Stimulated activated naive CD4-positive, alpha-beta T cell treated with Interleukin-2 at 50 U/mL for 16 hours (primary cell): ENCODE measurements around the gene NKX2-3.

ENCODE experiments used
- DNase-seq: peaks from one replicate; lab custom pipeline; 2025; lab: John Stamatoyannopoulos, UW

Gene NKX2-3

DNA sequence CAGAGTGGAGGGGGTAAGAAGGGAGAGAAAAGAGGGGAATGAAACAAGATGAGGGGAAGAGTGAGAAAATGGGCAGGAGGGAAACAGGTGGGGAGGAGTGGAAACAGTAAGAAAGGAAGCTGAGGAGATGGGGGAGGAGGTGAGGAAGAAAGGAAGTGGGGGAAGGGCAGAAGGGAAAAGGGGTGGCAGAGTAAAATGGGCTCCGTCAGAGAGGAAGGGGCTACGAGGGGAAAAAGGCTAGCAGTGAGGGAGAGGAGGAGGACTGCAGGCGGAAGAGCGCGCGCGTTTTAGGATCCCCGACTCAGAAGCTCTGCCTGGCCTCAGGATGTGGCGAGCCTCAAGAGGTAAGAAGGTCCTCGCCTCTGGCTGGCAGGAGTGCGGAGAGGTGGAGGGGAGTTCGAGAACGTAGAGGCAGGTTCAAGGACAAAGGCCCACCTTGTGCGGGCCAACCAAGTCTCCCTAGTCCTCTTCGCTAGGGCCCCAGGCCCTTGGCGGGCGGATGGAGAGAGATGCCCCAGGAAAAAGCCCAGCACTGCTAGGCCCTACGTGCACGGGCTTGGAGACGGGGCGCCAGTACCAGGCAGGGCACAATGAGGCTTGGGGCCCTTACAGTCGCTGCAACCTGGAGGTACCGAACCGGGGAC is 5.8 kb upstream of the NKX2-3 start:
- no peak for DNase-seq

DNA sequence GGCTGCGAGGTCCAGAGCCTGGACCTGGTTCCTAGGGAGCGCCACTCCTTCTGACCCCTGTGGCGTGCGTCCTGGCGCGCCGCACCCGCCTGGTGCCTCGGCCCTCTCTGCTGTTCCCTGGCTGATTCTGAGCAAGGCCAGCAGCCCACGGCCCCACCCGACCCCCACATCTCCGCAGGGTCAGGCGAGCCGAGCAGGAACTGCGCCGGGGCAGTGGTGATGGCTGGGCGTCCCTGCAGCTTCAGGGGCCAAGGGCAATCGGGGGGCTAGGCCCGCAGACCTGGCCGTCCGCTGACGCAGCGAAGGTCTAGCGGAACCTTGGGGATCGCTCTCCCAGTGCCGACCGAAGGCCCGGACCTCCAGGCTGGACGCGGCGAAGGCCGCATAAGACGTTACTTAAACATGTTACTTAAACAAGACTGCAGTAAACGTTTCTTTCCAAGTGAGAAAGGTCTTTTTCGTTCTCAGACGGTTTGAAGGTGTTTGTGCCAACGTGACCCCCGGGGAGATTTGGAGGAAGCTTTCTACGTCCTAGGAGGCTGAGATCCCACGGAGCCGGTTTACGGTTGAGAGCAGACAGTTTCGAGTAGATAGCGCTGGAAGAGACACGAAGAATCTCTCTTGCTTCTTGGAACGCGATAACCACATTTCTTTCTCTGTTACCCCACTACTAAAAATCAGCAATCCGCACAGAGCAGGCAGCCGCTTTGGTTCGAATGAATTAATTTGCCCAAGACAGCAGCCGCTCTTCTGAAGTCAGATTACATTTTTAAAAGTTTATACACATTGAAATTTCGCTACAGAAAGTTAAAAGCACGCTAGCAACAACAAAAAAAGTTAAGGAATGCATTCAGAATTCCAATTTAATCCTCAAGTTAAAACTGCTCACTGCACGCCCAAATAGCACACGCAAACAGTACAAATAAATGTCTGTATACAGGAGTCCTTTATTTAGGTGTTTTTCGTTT is 4.9 kb upstream of the NKX2-3 start:
- DNase-seq, result no peak

GRCh38 chr10:99528494-99529441 is 4.0 kb upstream of the NKX2-3 start:
- no peak for DNase-seq

DNA sequence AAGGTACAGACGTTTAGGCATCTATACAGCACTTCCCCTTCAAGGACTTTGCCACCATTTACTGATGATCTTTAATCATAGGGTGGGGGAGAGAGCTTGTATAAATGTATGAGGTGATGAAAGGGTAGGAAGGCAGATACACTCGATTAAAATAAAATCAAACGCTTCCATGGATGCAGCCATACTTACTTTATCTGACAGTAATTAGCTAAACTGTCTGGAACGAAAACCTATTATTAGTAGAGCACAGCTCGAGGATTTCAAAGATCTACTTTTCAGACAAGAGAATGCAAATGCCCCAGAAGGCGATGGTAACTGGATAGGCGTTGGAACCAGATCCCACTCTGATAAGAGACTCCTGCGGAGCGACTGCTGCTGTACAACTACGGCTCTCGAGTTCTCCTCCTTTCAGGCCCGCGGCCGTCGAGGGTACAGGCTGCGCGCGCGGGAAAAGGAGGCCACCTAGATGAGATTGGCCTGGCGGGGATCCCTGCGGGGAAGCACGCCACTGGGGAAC is 3.1 kb upstream of the NKX2-3 start:
- DNase-seq, result no peak

DNA sequence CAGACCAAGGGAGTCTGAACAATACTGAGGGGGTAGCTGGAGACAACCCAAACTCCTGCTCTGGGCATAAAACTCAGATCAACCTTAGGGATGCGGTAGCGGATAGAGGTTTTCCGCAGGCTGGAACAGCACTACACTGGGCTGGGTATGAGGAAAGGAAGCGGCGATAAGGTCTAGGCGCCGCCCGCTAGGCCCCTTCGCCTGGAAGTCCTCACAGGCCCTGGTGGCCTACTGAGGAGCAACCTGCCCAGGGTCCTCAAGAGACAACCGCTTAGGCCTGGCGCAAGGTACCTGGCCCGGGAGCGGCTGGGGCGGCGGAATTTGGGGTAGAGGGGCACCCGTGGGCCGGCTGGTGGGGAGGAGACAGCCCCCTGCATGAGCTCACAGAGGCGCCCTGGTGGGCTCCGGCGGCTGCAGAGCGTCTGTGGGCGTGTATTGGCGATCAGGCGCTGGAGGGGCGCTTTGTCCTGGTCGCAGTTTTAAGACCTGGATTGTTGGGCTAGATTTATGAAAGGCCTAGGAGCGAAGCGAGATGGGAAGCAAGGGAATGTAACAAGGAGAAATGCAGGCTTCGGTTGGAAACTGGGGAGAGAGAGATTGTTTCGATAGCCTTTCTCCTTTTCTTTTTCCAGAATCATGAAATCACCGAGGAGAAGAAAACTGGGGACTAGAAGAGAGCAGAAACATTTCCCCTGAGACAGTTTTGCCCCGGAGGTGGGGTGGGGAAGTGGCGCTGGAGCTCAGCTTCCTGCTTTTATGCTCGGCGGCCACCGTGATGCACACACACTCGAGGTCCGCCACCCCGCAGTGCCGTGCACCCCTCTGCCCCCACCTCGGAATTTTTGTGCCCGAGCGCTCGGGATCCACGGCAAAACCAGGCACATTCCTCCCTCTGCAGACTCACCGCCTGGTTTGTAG is 2.4 kb upstream of the NKX2-3 start:
- no peak for DNase-seq

DNA sequence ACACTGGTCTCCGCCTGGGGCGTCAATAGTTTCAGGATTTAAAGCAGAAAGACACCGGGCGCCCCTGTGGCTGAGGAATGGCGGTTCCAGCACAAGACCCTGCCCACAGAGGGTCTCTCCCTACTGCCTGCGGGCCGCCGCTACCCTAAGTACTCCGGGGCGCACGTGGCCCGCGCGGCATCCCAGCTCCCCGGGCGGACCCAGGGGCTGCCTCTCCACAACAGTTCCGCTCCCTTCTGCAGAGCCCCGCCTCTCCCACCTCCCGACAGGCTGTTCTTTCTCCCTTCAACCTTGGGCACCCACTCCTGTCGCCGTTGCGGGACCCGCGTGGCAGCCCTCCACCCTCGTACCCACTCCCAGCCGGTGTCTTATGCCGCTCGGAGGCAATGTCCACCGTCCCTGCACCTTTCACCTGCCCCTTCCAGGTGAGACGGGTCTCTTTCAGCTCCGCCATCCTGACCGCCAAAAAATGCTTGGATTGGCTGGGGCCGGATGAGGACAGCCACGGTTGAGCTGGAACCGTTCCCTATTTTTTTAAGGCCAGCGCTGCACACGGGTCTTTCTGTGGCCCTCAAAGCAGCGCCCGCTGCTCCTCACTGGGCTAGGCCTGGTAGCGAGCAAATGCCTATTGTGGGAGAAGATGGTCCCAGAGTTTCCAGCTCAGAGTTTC is 1.6 kb upstream of the NKX2-3 start:
- DNase-seq, result no peak

GRCh38 chr10:99531696-99532593 is 797 bp upstream of the NKX2-3 start:
- DNase-seq, result no peak

- no peak for DNase-seq
Measured at GRCh38 chr10:99533496-99534449, 1.0 kb downstream of the NKX2-3 start.

DNA sequence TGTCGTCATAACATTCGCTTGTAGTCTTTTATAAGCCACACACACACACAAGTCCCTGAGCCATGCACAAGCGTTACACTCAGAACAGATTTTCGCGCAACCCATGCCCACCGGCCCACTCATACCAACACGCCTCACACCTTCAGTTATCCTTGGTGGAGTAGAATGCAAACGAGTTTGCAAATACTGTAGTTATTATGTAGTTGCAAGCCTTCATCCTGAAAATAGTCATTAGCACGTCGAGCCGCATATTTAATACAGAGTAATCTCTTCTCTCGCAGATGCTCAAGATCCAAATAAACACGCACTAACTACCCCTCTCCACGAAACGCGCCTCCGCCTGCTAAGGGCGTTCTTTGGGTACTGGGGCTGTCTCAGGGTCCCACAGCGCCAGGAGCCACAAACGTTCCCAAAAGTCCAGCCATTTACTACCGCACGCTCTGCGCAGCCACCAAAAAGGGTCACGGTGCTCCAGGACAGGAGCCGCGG is 1.8 kb downstream of the NKX2-3 start:
- DNase-seq, result no peak

DNA sequence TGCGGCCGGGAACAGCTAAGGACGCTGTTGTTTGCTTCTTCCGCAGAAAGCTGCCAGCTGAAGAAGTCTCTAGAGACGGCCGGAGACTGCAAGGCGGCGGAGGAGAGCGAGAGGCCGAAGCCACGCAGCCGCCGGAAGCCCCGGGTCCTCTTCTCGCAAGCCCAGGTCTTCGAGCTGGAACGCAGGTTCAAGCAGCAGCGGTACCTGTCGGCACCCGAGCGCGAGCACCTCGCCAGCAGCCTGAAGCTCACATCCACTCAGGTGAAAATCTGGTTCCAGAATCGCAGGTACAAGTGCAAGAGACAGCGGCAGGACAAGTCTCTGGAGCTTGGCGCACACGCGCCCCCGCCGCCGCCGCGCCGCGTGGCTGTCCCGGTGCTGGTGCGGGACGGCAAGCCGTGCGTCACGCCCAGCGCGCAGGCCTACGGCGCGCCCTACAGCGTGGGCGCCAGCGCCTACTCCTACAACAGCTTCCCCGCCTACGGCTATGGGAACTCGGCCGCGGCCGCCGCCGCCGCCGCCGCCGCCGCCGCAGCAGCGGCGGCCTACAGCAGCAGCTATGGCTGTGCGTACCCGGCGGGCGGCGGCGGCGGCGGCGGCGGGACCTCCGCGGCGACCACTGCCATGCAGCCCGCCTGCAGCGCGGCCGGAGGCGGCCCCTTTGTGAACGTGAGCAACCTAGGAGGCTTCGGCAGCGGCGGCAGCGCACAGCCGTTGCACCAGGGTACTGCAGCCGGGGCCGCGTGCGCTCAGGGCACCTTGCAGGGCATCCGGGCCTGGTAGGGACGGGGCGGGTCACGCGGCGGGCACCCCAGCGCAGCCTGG is 2.4 kb downstream of the NKX2-3 start:
- no peak for DNase-seq

GRCh38 chr10:99535764-99536337 is 3.1 kb downstream of the NKX2-3 start:
- DNase-seq, result no peak

GRCh38 chr10:99536338-99537085 is 3.8 kb downstream of the NKX2-3 start:
- DNase-seq, result no peak

- no peak for DNase-seq
Measured at GRCh38 chr10:99537086-99537988, 4.6 kb downstream of the NKX2-3 start.

DNA sequence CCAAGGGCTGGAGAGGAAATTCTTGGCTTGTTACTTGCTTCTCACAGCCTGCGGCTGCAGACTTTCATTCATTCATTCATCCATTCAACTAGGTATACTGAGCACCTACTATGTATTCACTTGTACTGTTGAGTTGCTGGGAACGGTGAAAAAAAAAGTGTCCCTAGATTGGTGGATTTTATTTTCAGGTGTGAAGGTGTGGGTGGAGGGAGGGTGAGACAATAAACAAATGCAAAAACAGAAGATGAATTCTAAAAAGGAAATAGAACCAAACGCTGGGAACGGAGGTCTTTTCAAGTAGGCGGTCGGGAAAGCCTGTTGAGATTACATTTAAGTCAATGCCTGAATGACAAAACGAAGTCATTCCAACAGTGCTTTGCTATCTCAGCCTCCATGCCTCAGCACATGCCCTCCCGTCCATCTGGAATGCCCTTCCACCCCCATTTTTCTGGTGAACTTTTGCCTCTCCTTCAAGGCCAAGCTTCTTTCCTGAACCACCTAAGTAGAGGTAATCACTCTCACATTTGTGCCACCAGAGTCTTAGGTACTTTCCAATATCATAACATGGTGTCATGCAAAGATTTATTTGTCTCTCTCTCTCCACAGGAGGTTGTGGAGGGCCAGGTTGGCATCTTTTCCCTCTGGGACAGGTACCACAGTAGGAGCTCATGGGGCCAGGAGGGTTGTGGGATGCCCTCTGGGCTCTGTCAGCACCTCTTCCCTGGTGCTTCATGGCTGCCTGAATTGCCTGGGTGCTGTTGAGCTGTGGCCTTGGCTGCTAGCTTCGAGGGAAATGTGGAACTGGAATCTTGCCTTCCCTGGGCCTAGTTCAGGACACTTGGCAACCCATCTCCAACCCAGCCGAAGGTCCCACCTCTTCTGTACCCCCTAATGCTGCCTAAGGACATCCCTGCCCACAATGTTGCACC is 5.5 kb downstream of the NKX2-3 start:
- DNase-seq, result no peak
